Ammon's horn (tissue), 1 donor: ENCODE data around the gene PRRC2B.
"Not testable (repeated sequence)": the region's sequence is repeated elsewhere in the genome, so short reads cannot be mapped to it uniquely, and the experiment has no call there.

ENCODE experiments used
- DNase-seq: peaks from one replicate; pipeline ENCODE4 v3.0.0-alpha.2; 2016; ENCODE audit warnings: low spot score

The PRRC2B gene

GRCh38 chr9:131539223-131539923, 145.5 kb downstream of the PRRC2B start:
- no peak for DNase-seq

DNA sequence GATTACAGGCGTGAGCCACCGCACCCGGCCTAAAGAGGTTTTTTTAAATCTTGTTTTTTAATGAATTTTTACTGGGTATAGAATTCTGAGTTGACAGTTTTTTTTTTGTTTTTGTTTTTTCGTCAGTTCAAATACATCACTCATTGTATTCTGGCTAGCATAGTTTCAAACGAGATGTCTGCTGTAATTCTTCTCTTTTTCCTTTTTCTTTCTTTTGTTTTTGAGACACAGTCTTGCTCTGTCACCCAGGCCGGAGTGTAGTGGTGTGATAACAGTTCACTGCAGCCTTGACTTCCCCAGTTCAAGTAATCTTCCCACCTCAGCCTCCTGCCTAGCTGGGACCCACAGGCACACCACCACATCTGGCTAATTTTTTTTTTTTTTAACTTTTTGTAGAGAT, 149.3 kb downstream of the PRRC2B start:
- no peak for DNase-seq

DNA sequence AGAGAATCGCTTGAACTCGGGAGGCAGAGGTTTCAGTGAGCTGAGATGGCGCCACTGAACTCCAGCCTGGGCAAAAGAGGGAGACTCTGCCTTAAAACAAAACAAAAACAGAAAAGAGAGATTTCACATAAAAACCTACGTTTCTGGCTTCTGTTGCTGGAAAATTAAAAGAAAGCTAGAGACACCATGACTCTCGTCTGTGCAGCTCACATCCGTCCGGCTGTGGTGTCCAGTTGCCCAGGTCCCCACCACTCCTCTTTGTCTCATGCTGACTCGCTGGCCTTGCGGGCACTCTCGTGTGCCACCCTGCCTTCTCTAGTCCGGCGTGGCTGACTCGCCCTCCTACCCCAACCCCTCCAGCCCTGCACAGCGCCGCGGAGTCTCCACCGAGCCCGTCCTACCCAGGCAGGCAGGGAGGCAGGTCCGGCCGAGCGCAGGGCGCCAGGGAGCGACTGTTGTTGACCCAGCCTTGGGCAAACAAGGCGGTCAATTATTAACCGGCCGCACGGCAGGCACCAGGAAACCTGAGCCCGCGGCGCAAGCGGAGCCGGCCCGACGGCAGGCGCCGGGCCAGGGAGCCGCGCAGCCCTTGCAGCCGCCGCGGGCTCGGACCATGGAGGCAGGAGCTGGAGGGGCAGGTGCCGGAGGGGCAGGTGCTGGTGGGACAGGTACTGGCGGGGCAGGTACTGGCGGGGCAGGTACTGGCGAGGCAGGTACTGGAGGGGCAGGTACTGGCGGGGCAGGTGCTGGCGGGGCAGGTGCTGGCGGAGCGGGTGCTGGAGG, 151.3 kb downstream of the PRRC2B start, which contains the start of gene PRRT1B:
TSS of gene PRRT1B (plus strand) at position 521 of the 783 bp plus-strand sequence. CDS start at position 614, 93 bp downstream.
- no peak for DNase-seq

GRCh38 chr9:131545786-131546335, 152.0 kb downstream of the PRRC2B start:
- no peak for DNase-seq

DNA sequence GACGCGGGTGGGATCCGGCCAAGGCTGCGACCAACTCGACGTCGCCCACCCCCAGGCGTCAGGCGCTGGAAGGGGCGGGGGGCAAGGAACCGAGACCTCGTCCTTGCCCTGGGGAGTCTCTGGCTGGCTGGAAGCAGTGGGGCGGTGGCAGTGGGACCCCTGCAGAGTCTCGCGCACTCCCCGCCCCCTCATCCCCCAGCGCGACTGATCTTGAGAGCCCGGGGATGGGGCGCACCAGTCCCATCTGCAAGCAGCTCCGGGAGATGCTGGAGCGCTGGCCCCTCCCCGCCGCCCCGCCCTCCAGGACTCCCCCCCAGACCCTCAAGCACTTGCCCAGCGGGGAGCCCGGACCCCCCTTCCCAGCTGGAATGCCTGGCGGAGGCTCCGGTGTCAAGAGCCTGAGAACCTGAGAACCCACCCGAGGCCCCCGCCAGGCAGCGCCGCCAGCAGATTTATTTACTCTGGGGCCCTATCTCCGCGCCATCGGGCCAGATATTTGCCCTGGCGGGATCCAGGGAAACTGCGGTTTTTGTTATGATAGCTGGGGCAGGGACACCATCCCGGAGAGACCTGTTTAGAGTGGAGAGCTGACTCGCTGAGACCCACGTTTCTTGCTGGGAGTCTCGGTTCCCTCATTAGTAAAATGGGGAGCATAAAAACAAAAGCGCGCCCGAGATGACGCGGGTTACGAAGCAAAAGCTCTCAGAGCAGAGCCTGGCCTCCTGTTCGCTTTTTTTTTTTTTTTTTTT, 152.6 kb downstream of the PRRC2B start:
- DNase-seq, result no peak

GRCh38 chr9:131549186-131549585, 155.3 kb downstream of the PRRC2B start:
- not testable (repeated sequence) for DNase-seq
